ENCODE measurements around the gene FAM20C.

The FAM20C gene

DNA sequence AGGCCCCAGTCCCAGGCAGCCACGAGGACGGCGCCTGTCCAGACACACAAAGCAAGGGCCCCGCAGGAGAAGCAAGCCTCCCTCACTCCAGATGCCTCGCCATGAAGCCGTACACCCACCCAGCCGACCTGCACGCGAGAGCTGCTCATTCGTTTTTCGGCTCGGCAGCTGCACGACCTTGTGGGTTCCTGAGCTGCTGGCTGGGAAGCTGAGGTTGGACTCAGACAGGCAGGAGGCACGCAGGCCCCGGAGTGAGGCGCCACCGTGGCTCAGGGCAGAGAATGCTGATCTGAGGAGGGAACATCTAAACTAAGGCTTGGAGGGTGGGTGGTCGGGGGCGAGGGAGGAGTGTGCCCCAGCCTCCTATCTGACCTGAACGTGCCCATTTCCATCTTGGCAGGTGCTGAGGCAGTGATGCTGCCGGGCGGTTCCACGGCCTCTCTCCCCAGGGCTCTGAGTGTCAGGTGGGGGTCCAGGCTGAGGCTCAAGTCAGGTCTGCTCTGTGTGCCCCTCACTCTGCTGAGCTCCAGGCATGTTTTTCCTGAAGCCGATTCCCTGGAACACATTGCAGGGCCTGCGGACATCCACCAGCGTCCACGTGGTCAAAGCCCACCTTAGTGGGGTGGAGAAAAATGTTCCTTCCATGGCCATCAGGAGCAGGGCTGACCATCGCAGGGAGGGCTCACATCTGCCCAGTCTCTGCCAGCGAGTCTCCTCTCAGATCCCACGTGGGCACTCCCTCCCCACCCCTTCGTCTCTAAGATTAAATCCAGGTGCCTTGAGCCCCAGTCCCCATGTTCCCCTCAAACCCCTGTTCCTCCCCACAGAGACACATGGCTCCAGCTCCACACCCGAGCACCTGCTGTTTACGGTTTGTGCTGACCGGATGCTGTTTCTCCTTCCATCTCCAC, 28.1 kb upstream of the FAM20C start:
- no peak overlapping the region for H2AFZ ChIP-seq (ENCODE audit: low read depth, low read length)
- no peaks in the 10 kb centered on the region for H3K4me1 ChIP-seq (ENCODE audit: insufficient read depth, low read length)
- H3K36me3 ChIP-seq (ENCODE audit: insufficient read depth, low read length): no peaks in the 10 kb centered on the region
- no peak overlapping the region for H3K4me3 ChIP-seq (ENCODE audit: low read length)
- peaks cover 24% of the 10 kb centered on the region for H3K27me3 ChIP-seq (ENCODE audit: insufficient read depth, low read length)
- no peaks in the 10 kb centered on the region for H3K9me3 ChIP-seq (ENCODE audit: low read length)

DNA sequence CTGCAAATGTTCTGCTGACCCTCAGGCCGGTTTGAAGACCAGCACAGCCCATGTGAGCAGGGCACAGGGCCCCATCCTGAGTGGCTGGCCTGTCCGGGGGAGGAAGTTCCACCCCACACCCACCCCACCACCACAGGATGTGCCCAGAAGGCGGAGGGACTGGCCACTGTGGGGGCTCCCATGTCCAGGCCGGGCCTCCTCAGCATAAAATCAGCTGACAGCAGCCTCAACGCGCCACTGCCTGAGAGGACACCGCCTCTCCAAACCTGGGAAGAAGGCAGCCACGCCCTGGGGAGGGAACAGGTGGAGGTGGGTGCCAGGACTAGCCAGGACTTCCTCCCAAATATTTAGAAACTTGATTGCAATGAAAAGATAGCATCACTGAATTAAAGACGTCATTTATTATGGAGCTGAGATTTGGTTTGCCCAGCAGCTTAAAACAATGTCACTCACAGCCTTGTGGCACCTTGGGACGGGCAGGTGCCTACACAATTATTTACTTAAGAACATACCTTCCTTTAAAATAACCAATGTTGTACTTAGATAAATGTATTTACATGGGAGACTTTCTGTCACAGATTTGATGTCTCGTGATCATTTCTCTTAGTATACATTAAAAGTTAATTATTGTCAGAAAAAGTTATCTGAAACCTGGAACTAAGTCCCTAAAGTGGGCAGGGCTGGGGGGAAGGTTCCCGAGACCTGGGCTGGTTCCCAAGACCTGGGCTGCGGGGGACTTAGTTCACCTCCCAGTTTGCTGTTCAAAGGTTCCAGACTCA, 27.3 kb upstream of the FAM20C start:
- H3K4me3 ChIP-seq (ENCODE audit: low read length): no peak overlapping the region
- no peaks in the 10 kb centered on the region for H3K36me3 ChIP-seq (ENCODE audit: insufficient read depth, low read length)
- H3K4me1 ChIP-seq (ENCODE audit: insufficient read depth, low read length): no peaks in the 10 kb centered on the region
- no peaks in the 10 kb centered on the region for H3K9me3 ChIP-seq (ENCODE audit: low read length)
- H2AFZ ChIP-seq (ENCODE audit: low read depth, low read length): no peak overlapping the region
- peaks cover 24% of the 10 kb centered on the region for H3K27me3 ChIP-seq (ENCODE audit: insufficient read depth, low read length)

DNA sequence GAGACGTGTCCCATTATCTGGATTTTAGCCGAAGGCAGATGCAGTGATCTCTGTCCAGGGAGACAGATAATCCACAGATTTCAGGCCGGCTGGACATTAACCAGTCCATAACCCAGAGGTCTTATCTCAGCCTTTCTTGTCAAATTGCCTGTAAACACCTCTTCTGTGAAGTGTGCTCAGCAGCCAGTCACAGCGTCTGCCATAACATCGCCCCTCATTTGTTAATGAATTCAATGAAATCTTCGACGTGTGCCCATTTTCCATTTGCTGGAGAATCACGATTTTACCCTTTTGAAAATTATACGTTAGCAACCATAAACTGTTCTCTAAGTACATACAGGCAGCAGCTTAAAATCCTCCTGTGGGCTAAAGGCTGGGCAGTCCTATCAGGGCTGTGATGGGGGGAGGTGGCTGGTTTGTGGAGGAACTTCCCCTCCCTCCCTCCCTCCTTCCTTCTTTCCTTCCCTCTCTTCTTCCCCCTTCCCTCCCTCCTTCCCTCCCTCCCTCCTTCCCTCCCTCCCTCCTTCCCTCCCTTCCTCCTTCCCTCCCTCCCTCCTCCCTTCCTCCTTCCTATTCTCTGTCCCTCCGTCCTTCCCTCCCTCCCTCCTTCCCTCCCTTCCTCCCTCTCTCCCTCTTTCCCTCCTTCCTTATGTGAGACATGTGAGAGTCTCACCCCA, 26.6 kb upstream of the FAM20C start:
- Histone ChIP-seq H3K27me3 (ENCODE audit: insufficient read depth, low read length) (peaks cover 24% of the 10 kb centered on the region), H3K9me3 (ENCODE audit: low read length) (peaks cover 2% of the 10 kb centered on the region), H2AFZ (ENCODE audit: low read depth, low read length) (no peak overlapping the region), H3K4me3 (ENCODE audit: low read length) (no peak overlapping the region), H3K36me3 (ENCODE audit: insufficient read depth, low read length) (no peaks in the 10 kb centered on the region), H3K4me1 (ENCODE audit: insufficient read depth, low read length) (no peaks in the 10 kb centered on the region)

DNA sequence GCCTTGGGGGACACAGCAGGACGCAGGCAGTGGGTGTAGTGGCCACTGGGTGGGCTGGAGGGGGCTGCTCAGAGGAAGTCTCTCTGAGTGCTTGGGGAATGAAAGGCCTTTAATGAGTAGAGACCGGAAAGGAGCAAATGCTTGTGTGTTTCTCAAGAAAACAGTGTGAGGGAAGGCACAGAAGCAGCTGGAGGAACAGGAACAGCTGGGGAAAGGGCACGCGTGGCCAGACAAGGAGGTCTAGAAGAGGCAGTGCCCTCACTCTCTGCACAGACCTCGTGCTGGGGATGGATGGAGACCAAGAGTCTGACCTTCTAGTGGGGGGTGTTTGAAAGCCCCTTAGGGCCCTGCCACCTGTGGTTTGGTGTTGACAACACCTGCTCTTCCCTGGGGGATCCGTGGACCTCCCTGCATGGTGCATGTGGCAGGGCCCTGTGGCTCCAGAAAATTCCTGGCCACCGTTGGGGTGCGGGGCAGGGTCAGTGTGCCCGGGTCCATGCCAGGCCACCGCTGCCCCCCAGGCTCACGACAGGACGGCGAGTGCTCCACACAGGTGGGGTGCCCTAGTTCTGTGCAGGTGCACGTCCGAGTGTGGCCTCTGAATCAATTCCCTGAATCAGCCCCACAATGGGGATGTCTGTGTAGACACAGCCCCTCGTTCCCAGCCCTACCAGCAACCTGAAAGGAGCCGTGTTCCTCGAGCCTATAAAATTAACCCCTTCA, 25.9 kb upstream of the FAM20C start:
- Histone ChIP-seq H3K4me1 (ENCODE audit: insufficient read depth, low read length) (no peaks in the 10 kb centered on the region), H3K27me3 (ENCODE audit: insufficient read depth, low read length) (peaks cover 24% of the 10 kb centered on the region), H2AFZ (ENCODE audit: low read depth, low read length) (no peak overlapping the region), H3K36me3 (ENCODE audit: insufficient read depth, low read length) (no peaks in the 10 kb centered on the region), H3K4me3 (ENCODE audit: low read length) (no peak overlapping the region), H3K9me3 (ENCODE audit: low read length) (peaks cover 3% of the 10 kb centered on the region)

DNA sequence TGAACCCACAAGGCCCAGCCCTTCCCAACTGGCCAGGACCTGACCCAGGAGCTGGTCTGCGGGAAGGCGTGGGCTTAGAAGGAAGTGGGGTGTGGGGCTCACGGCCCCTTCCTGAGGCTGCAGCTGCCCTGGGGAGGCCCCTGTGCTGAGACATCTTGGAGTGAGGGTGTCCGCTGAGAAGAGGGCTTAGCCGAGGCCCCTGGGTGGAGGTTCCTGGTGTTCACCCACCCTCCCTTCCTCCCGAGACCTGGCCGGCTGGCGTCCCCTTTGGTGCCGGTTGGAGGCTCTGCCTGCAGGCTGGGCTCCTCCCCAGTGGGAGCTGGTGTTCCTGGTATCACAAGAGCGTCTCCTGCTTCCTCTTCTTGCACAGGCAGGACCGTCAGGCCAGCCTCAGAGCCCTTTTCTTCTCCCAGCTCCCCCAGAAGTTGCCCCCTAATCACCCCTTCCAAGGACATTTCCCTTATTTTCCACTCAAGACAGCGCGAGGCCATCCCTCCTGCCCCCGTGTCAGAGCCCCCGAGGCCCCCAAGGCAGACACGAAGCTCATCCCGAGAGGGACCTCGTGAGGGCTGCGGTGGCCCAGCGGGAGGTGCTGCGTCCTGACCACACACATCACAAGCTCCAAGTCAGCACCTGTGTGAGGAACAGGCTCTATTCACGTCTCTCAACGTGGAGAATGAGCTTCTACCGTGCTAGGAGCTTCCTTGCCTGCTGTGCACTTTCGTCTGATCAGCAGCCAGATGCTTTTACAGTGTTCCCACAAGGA, 25.1 kb upstream of the FAM20C start:
- Histone ChIP-seq H3K27me3 (ENCODE audit: insufficient read depth, low read length) (peaks cover 24% of the 10 kb centered on the region), H2AFZ (ENCODE audit: low read depth, low read length) (no peak overlapping the region), H3K4me1 (ENCODE audit: insufficient read depth, low read length) (no peaks in the 10 kb centered on the region), H3K4me3 (ENCODE audit: low read length) (no peak overlapping the region), H3K36me3 (ENCODE audit: insufficient read depth, low read length) (no peaks in the 10 kb centered on the region), H3K9me3 (ENCODE audit: low read length) (peaks cover 3% of the 10 kb centered on the region)

DNA sequence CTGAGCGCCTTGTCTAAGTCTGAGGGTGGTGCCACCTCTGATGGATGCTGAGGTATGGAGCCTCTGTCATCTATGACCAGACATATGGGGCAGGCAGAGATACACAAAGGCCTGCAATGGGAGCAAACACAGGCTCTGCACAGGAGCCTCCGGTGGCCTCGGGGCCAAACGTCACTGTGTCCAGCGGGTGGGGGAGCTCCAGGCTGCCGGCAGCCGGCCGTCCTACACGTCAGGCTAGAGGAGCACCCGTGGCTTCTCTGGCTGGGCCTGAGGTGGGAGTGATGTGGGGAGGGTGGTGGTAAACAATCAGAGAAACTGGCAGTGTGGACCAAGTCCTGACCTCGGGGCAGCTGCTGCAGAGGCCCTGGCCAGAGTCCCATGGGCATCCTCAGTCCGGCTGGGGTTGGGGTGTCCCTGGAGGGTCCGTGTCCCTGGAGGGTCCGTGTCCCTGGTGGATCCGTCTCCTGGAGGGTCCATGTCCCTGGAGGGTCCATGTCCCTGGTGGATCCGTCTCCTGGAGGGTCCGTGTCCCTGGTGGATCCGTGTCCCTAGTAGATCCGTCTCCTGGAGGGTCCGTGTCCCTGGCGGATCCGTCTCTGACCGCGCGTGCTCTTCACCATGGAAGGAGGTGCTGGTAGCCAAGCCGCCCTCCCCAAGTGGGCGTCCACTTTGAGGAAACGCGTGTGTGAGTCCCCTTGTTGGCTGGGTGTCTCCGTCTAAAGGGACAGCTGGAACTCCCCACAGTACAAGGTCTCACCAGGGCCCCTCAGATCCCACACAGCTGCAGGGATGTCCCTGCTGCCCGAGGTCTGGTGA, 24.2 kb upstream of the FAM20C start:
- Histone ChIP-seq H3K27me3 (ENCODE audit: insufficient read depth, low read length) (peaks cover 15% of the 10 kb centered on the region), H2AFZ (ENCODE audit: low read depth, low read length) (no peak overlapping the region), H3K4me1 (ENCODE audit: insufficient read depth, low read length) (no peaks in the 10 kb centered on the region), H3K36me3 (ENCODE audit: insufficient read depth, low read length) (no peaks in the 10 kb centered on the region), H3K9me3 (ENCODE audit: low read length) (peaks cover 3% of the 10 kb centered on the region), H3K4me3 (ENCODE audit: low read length) (no peak overlapping the region)

DNA sequence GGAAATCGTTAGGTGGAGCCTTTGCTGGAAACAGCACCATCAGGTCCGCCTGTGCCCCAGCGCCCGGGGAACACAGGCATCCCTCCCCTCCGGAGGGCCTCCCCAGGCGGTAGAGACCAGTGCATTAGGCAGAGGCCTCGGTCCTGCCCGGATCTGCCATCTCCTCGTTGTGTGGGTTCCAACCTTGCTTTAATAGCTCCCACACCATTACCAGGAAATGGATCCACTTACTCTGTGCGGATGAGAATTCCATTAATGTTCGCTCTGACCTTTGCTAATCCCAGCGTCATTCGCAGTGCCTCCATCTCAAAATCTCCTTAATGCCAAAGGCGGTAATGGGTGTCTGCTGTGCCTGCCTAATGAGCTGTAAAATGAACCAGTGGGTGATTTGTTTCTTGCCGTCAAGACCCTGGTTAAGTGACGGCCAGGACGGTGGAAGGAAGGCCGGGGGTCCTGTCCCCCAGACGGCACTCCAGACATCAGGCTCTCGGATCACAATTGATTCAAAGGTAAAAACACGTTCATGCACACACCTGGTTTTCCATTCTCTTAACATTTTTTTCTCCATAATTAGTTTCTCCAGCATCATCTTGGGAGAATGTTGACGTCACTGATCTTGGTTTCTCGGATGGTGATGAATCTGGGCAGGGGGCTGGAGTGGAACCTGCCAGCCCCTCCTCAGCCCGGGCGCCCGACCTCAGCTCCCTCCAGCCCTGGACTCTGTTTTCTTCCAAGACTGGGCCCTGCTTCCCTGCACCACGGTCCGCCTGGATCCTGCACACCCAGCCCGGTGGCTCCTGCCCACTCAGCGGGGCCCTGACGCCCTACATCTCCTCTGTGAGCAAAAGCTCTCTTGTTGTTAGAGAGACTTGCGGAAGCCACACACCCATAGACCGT, 22.8 kb upstream of the FAM20C start:
- Histone ChIP-seq H3K4me3 (ENCODE audit: low read length) (no peak overlapping the region), H3K27me3 (ENCODE audit: insufficient read depth, low read length) (peaks cover 8% of the 10 kb centered on the region), H2AFZ (ENCODE audit: low read depth, low read length) (no peak overlapping the region), H3K9me3 (ENCODE audit: low read length) (peaks cover 3% of the 10 kb centered on the region), H3K36me3 (ENCODE audit: insufficient read depth, low read length) (no peaks in the 10 kb centered on the region), H3K4me1 (ENCODE audit: insufficient read depth, low read length) (no peaks in the 10 kb centered on the region)

DNA sequence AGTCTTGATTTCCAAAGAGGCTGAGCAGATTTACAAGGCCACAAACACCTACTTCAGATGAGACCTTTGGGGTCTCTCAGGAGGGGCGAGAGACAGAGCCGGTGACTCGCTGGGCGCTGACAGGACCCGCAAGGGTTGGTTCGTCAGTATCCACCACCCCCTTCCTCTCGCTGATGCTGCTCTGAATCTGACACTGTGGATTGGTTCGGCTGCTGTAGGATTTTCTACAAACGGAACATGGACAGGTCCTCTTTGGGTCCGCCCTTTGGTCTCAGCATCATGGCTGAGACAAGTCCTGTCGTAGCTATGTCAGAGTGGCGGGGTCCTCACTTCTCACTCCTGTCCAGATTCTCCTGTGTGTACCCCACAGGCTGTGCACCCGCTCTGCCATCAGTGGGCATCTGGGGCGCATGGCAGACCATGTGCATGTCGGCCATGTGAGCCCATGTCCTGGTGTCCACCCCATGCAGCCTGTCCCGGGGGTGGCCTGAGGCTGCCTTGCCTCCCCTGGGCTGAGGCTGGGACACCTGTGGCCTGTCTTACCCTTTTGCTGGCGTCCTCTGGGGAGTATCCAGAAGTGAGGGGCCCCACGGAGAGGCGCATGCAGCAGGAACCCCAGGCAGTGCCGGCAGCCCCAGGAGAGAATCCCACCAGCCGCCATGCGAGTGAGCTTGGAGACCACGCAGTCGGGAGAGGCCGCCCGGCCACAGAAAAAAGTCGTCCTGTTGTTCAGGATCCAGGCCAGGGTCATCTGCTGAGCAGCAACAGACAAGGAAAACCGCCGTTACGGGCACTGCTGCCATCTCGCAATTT, 21.6 kb upstream of the FAM20C start:
- Histone ChIP-seq H3K9me3 (ENCODE audit: low read length) (peaks cover 3% of the 10 kb centered on the region), H3K4me1 (ENCODE audit: insufficient read depth, low read length) (no peaks in the 10 kb centered on the region), H3K27me3 (ENCODE audit: insufficient read depth, low read length) (peaks cover 12% of the 10 kb centered on the region), H3K4me3 (ENCODE audit: low read length) (no peak overlapping the region), H3K36me3 (ENCODE audit: insufficient read depth, low read length) (no peaks in the 10 kb centered on the region), H2AFZ (ENCODE audit: low read depth, low read length) (no peak overlapping the region)

DNA sequence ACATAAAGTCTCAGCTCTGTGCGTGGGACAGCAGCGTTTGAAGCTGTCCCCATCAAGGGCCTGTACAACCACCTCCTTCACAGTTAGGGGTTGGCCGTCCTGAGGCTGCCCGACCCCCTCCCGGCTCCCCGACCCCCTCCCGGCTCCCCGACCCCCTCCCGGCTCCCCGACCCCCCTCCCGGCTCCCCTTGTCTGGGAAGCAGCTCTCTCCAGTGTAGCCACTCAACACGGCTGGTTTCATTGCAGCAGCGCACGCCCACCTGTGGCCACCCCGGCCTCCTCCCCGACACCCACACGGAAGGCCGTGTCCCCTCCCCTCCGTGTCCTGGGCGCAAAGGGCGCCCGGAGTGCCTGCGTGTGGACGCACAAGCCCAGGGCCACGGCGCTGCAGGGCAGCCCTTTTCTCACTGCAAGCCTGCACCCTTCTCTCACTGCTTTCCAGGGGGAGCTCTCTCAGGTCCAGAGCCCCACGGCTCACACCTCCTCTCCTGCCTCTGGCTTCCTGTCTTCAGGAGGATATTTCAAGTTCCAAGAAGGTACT, 20.9 kb upstream of the FAM20C start:
- Histone ChIP-seq H3K9me3 (ENCODE audit: low read length) (peaks cover 3% of the 10 kb centered on the region), H3K36me3 (ENCODE audit: insufficient read depth, low read length) (no peaks in the 10 kb centered on the region), H3K4me3 (ENCODE audit: low read length) (no peak overlapping the region), H3K27me3 (ENCODE audit: insufficient read depth, low read length) (peaks cover 10% of the 10 kb centered on the region), H3K4me1 (ENCODE audit: insufficient read depth, low read length) (no peaks in the 10 kb centered on the region), H2AFZ (ENCODE audit: low read depth, low read length) (no peak overlapping the region)

DNA sequence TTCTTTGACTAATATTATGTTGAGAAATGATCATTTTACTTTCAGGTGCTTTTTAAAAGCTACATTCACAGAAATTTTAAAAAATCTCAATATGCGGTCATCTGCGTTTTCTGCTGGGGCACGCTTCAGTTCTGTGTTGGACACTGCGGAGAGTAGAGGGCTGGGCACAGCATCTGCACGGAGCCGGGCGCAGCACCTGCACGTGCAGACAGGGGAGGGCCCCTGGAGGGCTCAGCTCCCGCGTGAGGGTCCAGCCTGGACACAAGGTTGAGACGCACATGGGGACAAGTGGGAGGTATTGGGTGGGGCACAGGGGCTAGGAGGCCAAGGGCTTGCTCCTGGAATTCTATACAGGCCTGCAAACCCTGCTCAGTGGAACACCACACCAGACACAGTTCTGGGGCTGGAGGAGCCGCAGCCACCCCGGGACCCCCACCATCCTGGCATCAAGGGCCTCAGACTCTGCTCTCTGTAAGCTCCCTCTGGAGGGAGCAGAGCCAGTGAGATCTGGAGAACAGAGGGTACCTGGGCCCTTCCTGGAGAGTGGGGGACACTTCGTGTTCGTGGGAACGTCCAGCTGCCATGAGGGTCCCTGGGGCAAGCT, 20.4 kb upstream of the FAM20C start:
- H3K9me3 ChIP-seq (ENCODE audit: low read length): peaks cover 3% of the 10 kb centered on the region
- H3K36me3 ChIP-seq (ENCODE audit: insufficient read depth, low read length): no peaks in the 10 kb centered on the region
- peaks cover 8% of the 10 kb centered on the region for H3K27me3 ChIP-seq (ENCODE audit: insufficient read depth, low read length)

More for the DNA sequence above, 20.4 kb upstream of the FAM20C start:
- no peak overlapping the region for H3K4me3 ChIP-seq (ENCODE audit: low read length)
- H2AFZ ChIP-seq (ENCODE audit: low read depth, low read length): no peak overlapping the region
- no peaks in the 10 kb centered on the region for H3K4me1 ChIP-seq (ENCODE audit: insufficient read depth, low read length)
